HEK293 (cell line): Measurements from ENCODE around the gene BATF2.

ENCODE experiments used
- CTCF ChIP-seq: fragments of 450-650 bp; formaldehyde crosslinking; IDR thresholded peaks from 2 replicates; pipeline ENCODE4 v1.5.1; 2016; ENCODE audit warnings: missing biosample characterization, missing genetic modification characterization
- HOXA7 ChIP-seq: sonication (generic); formaldehyde crosslinking; IDR thresholded peaks from 2 replicates; pipeline ENCODE4 v1.8.1; 2022; ENCODE audit warnings: missing genetic modification reagents, borderline replicate concordance
- MYNN ChIP-seq: fragments of 450-650 bp; formaldehyde crosslinking; IDR thresholded peaks from 2 replicates; pipeline ENCODE4 v1.5.1; 2016; ENCODE audit warnings: missing biosample characterization, missing genetic modification characterization, borderline replicate concordance
- MZF1 ChIP-seq: fragments of 450-650 bp; formaldehyde crosslinking; IDR thresholded peaks from 2 replicates; pipeline ENCODE4 v1.5.1; 2017; ENCODE audit warnings: missing biosample characterization, missing genetic modification characterization, borderline replicate concordance
- REST ChIP-seq: fragments of 450-650 bp; formaldehyde crosslinking; IDR thresholded peaks from 2 replicates; pipeline ENCODE4 v1.5.1; 2016; ENCODE audit warnings: missing biosample characterization, missing genetic modification characterization
- ZBTB21 ChIP-seq: fragments of 450-650 bp; formaldehyde crosslinking; IDR thresholded peaks from 2 replicates; pipeline ENCODE4 v1.5.1; 2017; ENCODE audit warnings: missing biosample characterization, missing genetic modification characterization
- ZFP3 ChIP-seq: fragments of 450-650 bp; formaldehyde crosslinking; IDR thresholded peaks from 2 replicates; pipeline ENCODE4 v1.5.1; 2016; ENCODE audit warnings: low read depth, missing biosample characterization, missing genetic modification characterization
- ZNF138 ChIP-seq: fragments of 450-650 bp; formaldehyde crosslinking; IDR thresholded peaks from 2 replicates; pipeline ENCODE4 v1.5.1; 2016; ENCODE audit warnings: missing biosample characterization, missing genetic modification characterization, borderline replicate concordance
- ZNF354C ChIP-seq: fragments of 450-650 bp; formaldehyde crosslinking; IDR thresholded peaks from 2 replicates; pipeline ENCODE4 v1.5.1; 2016; ENCODE audit warnings: missing biosample characterization, missing genetic modification characterization, low read depth, borderline replicate concordance
- ZNF521 ChIP-seq: fragments of 450-650 bp; formaldehyde crosslinking; IDR thresholded peaks from 2 replicates; pipeline ENCODE4 v1.5.1; 2017; ENCODE audit warnings: missing biosample characterization, mild to moderate bottlenecking, missing genetic modification characterization
- ZNF670 ChIP-seq: fragments of 450-650 bp; formaldehyde crosslinking; IDR thresholded peaks from 2 replicates; pipeline ENCODE4 v1.5.1; 2016; ENCODE audit warnings: missing biosample characterization, missing genetic modification characterization, low read depth
- ZNF785 ChIP-seq: fragments of 450-650 bp; formaldehyde crosslinking; IDR thresholded peaks from 2 replicates; pipeline ENCODE4 v1.5.1; 2016; ENCODE audit warnings: missing biosample characterization, missing genetic modification characterization

- no peak for TF ChIP-seq MZF1 (tag by site-specific recombination)
- no peak for TF ChIP-seq ZNF670 (tag by site-specific recombination)
- TF ChIP-seq HOXA7 (CRISPR knock-in tag): no peak
- no peak for TF ChIP-seq CTCF (tag by site-specific recombination)
- TF ChIP-seq ZNF521: no peak
- no peak for TF ChIP-seq ZBTB21 (tag by site-specific recombination)
- no peak for TF ChIP-seq ZFP3 (tag by site-specific recombination)
- TF ChIP-seq ZNF354C (tag by site-specific recombination): no peak
- no peak for TF ChIP-seq MYNN (tag by site-specific recombination)
- no peak for TF ChIP-seq REST (tag by site-specific recombination)
- no peak for TF ChIP-seq ZNF785
- TF ChIP-seq ZNF138: no peak
Measured at GRCh38 chr11:64947208-64947814, 49.5 kb downstream of the BATF2 start.
